Coronary artery (tissue), 2 donors: Measurements from ENCODE around the gene TBC1D21.

Source experiments
- DNase-seq: peaks from one replicate; pipeline ENCODE4 v3.0.0-alpha.2; 2017; ENCODE audit warnings: low spot score
- H3K27ac ChIP-seq, 2 donors: fragments of 200-600 bp; sonication (generic); one replicate each; pipeline ENCODE4 v1.5.1; 2016 to 2019
- H3K4me3 ChIP-seq: fragments of 200-600 bp; sonication (generic); 2 replicates; pipeline ENCODE4 v1.5.1; 2016; ENCODE audit warnings: mild to moderate bottlenecking, moderate library complexity
- CTCF ChIP-seq: fragments of 200-600 bp; sonication (generic); IDR thresholded peaks from one replicate; pipeline ENCODE4 v1.5.1; 2019; ENCODE audit warnings: antibody characterized with exemption

The TBC1D21 gene

GRCh38 chr15:73873456-73873855, at the start of gene TBC1D21:
Gene TBC1D21 (plus strand): TSS chr15:73873564. CDS start chr15:73873710, 146 bp downstream.
- DNase-seq = peak; percentile 38
- Histone ChIP-seq H3K4me3 (no peak within 1 kb of the TSS), H3K27ac (no peak within 1 kb of the TSS)
- TF ChIP-seq CTCF = no peak

GRCh38 chr15:73826711-73827251, 46.6 kb upstream of the TBC1D21 start:
- no peak for DNase-seq
- TF ChIP-seq CTCF = no peak
- H3K27ac ChIP-seq = no peak overlapping the region
- no peak overlapping the region for H3K4me3 ChIP-seq

- DNase-seq = no peak
- Histone ChIP-seq H3K27ac (no peak overlapping the region), H3K4me3 (no peak overlapping the region)
- TF ChIP-seq CTCF = no peak
Measured at GRCh38 chr15:73829523-73829922, 43.8 kb upstream of the TBC1D21 start.

GRCh38 chr15:73832657-73833056, 40.7 kb upstream of the TBC1D21 start:
- no peak for TF ChIP-seq CTCF
- no peak for DNase-seq
- Histone ChIP-seq H3K4me3 (no peak overlapping the region), H3K27ac (no peak overlapping the region)

GRCh38 chr15:73836845-73837244, 36.5 kb upstream of the TBC1D21 start:
- DNase-seq = no peak
- Histone ChIP-seq H3K27ac (no peak overlapping the region), H3K4me3 (no peak overlapping the region)
- no peak for TF ChIP-seq CTCF

- H3K27ac ChIP-seq = no peak overlapping the region
- no peak for TF ChIP-seq CTCF
- H3K4me3 ChIP-seq = no peak overlapping the region
- DNase-seq = no peak
Measured at GRCh38 chr15:73838831-73839426, 34.4 kb upstream of the TBC1D21 start.

GRCh38 chr15:73839699-73840377, 33.5 kb upstream of the TBC1D21 start:
- TF ChIP-seq CTCF = no peak
- H3K27ac ChIP-seq = no peak overlapping the region
- no peak overlapping the region for H3K4me3 ChIP-seq
- no peak for DNase-seq
